GM10847 (cell line): Measurements from ENCODE around the gene GCAT.

ENCODE experiments used
- POLR2A ChIP-seq: IDR thresholded peaks from 2 replicates; pipeline ENCODE4 v1.6.1; 2011; ENCODE audit not compliant: insufficient read length; ENCODE audit errors: extremely low read depth

GCAT gene

DNA sequence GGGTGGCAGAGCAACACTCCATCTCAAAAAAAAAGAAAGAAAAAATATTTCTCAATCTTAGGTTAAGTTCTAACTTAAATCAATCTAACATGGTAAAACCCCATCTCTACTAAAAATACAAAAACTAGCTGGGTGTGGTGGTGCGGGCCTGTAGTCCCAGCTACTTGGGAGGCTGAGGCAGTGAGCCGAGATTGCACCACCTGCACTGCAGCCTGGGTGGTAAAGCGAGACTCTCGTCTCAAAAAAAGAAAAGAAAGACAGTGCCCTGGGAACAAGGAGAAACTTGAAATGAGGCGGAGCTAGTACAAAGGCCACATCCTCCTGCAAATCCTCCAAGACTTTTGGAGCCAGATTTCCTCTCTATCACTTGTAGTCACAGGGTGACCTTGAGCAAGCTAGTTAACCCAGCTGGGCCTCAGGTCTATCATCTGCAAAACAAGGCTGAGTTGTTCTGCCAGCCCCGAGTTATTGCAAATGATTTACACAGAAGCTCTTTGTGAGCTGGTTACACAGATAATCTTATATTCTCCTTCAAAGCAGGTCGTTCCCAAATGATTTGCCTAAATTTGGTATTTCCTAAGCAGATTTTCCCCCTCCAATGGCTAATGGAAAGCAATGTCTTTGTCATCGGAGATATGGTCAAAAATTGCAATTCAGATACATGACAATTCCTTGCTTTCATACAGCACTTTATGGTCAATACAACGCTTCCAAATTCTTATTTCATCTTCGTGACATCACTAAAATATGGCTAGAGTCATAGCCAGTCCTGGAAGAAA, 34.5 kb downstream of the GCAT start:
- no peak for TF ChIP-seq POLR2A

DNA sequence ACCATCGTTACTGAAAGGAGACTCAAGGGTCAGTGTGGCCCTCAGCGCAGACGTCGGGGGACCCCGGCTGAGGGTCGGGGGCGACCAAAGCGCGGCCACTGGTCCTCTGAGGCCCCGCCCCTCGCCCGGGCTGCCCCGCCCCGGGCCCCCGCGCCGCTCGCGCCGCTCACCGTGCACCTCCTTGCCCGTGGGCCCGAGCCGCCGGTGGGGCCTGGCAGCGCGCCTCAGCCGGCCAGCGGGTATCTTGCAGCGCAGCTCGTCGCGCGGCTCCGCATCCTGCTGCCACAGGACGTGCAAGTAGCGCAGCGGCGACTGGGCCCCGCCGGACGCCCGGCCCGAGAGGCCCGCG, 36.0 kb downstream of the GCAT start:
- TF ChIP-seq POLR2A = no peak

DNA sequence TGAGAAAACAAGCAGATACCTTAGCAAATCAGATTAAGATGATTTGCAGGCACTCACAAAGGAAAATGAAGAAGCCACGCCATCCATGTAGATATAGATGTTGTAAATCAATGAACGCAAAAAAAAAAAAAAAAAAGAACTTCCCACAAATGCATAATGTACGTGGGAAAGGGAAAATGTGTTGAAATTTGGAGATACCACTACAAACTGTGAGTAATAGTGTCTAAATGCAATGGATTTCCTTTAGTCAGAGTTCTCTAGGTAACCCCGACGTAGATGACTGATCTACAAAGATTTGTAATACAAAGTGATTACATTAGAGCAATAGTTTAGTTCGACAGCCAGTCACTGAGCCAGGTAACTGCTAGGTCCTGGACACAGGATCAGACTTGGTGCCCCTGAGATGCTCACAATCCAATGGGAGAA, 37.2 kb downstream of the GCAT start:
- TF ChIP-seq POLR2A = no peak

DNA sequence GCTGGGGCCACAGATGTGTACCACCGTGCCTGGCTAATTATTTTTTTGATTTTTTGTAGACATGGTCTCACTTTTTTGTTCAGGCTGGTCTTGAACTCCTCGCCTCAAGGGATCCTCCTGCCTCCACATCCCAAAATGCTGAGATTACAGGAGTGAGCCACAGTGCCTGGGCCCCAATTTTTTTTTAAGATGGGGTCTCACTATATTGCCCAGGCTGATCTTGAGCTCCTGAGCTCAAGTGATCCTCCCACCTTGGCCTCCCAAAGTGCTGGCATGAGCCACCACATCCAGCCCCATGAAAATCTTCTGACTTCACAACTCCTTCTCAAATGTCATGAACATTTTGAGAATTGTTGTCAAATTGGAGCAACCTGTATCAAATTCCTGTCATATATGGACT, 38.7 kb downstream of the GCAT start:
- TF ChIP-seq POLR2A = no peak

DNA sequence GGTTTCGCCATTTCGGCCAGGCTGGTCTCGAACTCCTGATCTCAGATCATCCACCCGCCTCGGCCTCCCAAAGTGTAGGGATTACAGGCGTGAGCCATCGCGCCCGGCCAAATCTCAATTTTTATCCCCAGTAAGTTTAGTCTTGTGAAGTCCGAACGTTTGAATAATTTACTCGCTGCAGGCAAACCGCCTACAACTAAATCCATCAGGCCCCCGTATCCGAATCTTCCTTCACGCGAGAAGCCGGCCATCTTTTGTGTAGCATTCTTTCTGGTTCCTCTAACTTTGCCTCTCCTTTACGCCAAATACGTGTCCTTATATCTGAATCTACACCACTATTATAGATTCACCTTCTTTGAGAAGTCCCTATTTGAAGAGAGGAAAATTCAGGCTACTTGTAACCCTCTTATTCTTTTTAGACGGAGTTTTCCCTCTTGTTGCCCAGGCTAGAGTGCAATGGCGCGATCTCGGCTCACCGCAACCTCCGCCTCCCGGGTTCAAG, 40.9 kb downstream of the GCAT start:
- TF ChIP-seq POLR2A = no peak

DNA sequence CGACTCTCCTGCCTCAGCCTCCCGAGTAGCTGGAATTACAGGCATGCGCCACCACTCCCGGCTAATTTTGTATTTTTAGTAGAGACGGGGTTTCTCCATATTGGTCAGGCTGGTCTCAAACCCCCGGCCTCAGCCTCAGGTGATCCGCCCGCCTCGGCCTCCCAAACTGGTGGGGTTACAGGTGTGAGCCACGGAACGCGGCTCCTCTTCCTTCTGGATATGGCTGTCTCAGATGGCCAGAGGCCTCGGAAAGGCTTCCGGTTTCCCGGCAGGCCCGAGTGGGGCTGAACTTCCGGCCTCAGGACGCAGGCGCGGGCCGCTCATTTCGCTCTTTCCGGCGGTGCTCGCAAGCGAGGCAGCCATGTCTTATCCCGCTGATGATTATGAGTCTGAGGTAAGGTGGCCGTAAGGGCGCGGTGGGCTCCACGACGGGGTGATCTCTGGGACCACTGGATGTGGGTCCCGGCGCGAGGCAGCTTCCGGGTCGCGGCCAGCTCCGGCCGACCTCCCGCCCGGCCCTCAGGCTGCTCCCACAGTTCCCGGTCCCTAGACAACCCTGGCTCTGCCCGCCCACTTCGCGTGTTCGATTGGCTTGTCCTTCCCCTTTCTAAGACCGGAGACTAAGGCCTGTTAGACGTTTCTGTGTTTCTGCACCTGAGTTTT, 41.5 kb downstream of the GCAT start, which contains the start of gene EIF3L:
EIF3L (plus strand) TSS at position 331 of the 663 bp plus-strand sequence; CDS start at position 362, 31 bp downstream.
- no peak for TF ChIP-seq POLR2A

DNA sequence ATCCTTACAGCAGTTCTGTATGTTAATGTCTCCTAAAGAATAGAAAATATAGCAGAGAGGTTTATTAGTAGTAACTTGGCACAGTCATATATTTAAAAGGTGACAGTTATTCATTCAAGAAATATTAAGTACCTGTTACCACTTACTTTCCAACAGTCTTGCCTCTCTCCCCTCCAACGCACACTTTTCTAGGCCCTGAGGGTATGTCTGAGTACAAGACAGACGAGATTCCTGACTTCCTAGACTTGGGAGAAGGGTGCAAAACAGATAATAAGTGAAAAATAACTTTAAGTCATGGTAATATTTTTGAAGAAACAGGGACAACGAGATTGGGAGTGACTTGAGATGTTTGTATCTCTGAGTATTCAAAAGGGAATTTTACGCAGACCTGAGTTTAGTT, 43.1 kb downstream of the GCAT start:
- TF ChIP-seq POLR2A = no peak

DNA sequence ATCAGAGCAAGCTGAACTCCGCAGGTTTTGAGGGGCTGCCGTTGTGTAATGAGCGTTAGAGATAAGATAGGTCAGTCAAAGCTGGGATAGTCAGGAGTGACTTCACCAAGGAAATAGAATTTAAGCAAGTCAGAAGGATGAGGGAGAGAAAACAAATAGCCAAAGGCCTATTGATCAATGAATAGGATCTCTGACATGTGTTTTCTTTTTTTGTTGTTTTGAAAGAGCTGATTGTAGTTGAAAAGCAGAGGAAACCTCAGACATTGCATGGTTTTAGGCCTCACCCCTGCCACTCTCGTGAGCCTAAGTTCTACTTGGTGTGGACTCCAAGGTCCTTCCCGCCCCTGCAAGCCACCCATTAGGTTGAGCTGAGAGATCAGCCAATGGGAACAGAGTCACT, 44.7 kb downstream of the GCAT start:
- no peak for TF ChIP-seq POLR2A

DNA sequence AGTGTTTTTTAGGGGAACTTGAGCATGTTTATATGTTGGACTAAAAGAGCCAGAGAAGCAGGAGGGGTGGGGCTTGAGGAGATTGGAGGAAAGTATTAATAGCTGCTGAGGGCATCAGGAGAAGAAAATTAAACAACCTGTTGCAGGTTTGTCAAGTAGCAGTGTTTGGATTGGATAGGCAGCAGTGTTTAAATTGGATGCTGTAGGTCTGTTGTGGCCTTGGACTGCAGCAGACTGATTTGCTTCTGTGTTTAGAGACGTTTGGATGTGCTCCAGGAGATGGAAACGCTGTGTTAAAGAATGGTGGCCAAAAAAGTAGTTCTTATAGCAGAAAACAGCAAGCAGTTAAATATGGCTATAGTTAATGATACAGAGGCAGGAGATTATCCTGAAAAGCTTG, 47.2 kb downstream of the GCAT start:
- no peak for TF ChIP-seq POLR2A

DNA sequence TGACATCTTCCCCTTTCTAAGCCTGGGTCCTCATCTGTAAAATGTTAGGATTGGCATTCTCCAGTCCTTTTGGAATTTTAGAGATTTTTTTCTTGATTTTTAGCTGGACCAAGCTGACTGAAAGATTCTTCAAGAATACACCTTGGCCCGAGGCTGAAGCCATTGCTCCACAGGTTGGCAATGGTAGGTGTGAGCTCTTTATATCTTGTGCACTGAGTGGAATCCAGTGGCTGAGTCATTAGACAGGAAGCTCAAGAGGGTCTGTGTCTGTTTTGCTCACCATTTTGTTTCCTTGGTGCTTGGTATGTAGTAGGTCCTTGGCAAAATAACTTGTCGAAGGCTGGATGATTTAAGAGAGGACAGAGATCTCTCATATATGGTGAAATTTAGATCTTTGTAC, 47.7 kb downstream of the GCAT start:
- TF ChIP-seq POLR2A = no peak

DNA sequence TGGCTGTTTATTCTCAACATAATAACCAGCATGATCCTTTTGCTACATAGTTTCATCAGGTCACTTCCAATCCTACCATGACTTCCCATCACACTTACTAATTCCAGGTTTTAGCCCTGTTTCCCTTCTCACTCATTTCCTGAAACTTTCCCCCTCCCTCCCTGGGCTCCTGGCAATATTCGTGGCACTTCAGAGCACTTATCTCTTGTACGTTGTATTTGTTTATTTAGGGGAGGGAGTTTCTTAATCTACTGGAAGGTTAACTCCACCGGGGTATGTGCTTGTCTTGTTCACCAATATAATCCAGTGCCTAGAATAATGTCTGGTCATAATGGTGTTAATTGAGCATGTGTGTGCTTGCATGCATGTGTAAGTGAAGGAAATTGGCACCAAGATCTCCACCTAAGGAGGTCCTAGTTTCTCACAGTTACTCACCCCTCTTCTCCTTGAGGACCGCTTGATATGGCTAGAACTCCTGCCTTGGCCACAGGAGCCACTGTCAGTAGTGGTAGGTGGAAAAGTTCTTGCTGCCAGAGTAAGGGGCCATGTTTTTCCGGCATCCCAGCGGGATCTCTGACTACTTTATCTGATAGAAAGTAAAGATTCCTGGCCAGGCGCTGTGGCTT, 53.2 kb downstream of the GCAT start:
- TF ChIP-seq POLR2A = no peak

DNA sequence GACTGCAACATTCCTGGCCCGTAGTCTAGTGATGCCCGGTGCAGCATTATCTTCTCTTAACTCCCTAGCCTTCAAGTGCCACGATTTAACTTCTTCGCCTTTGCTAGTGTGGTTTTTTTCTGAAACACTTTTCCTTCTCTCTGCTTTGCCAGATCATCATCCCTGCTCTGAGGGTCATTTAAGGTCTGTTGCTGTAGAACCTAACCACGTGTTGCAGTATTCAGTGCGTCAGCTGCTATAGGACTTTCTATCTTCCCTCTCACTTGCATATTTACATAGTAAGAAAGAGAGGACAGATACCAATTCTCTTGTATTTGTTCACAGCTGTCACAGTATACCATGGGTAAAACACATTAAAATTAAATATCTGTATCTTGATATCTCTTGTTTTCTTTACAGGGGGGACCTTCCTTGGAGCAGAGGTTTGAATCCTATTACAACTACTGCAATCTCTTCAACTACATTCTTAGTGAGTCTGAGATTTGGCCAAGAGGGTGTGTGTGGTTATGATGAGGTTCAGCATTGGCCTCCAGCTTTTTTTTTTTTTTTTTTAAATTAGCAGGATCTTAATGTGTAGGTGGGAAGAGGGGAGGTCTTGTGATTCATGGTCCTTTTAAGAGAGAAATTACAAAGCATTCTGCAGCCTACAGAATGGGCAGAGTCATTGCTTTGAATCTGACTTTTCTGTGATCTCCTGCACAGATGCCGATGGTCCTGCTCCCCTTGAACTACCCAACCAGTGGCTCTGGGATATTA, 55.0 kb downstream of the GCAT start:
- no peak for TF ChIP-seq POLR2A

DNA sequence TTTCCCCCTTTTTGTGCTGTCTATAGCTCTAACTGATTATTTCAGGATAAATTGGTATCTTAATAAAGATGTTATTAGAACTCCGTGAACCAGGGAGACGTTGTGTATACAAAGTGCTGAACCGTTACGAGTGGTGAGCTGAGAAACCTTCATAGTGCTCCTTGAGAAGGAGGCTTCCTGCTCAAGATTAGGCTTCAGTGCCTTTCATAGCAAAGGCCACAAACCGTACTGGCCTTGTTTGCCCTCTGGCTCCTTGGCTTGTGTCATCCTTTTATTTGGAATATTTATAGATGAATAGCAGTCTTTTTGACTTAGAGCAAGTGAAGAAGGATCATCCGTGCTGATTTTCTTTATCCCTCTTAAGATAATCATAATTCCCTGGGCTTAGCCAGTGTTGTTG, 57.8 kb downstream of the GCAT start:
- no peak for TF ChIP-seq POLR2A
